HG02973 (cell line): ENCODE data around the gene CASTOR1.

Experiments
- ATAC-seq: cut with Tn5 transposase; IDR thresholded peaks from one replicate; pipeline ENCODE4 v1.9.1; 2021; ENCODE audit warnings: moderate library complexity; ENCODE audit not compliant: unreplicated experiment

CASTOR1 gene

GRCh38 chr22:30286331-30286730, 3.0 kb downstream of the CASTOR1 start:
- no peak for ATAC-seq

DNA sequence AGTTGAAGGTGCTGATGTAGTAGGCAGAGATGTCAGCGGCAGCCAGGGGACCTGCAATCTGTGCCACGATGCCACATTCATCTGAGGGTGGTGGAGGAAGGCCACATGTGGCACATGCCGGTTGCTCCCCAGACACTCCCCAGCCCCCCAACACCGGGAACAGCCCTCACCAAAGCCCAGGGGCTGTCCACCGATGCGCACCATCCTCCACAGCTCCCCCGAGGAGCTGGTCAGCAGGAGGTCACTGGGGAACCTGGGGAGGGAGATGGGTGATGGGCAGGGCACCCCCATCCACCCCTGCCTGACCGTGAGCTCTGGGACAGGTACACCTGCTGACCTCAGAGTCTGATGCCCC, 3.5 kb downstream of the CASTOR1 start:
- ATAC-seq, result no peak

DNA sequence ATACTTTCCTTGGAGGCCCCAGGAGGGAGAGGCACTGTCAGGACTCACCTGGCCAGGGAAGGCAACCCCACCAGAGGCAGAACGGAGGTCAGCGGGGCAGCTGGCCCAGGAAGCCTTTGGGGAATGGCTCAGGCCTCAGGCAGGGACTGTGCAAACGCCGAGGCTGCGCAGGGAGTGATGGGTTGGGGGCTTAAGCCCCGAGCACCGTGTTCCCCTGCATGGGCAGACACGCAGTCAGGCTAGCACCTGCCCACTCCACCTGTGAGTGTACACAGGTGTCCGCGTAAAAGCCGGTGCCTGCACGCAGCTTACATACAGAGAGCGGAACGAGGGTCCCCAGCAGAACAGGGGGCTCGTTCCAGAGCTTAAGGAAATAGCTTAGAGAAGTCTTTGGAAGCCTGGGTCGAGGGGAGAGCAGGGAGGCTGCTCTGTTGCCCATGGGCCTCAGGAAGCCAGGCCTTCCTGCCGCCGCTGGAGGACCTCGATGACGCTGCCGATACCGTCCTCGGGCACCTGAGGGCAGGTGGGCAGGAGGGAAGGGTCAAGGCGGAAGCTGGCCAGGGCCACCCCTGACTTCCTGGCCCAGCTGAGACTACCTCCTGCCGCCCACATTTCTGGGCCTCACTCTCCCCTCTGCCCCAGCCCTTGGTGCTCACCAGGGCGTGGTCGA, 4.0 kb downstream of the CASTOR1 start:
- ATAC-seq, result no peak

- no peak for ATAC-seq
Measured at GRCh38 chr22:30284666-30285065, 4.6 kb downstream of the CASTOR1 start.

GRCh38 chr22:30284172-30284571, 5.1 kb downstream of the CASTOR1 start:
- no peak for ATAC-seq

DNA sequence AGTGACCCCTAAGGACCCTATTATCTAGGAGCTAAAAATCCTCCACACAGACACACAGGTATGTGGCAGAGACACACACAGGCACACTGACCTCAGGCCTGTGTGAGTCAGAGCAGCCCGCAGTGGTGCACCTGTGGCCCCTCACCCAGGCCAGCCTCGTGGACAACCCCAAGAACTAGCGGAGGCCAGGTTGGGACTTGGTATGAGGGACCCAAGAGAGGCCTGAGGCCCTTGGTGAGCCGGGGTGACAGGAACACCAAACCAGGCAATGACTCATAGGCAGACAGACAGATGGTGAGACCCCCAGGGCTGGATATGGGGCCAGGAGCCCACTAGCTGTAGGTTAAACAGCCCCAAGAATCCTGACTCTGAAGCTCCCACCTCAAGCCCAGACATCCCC, 6.0 kb downstream of the CASTOR1 start:
- no peak for ATAC-seq

DNA sequence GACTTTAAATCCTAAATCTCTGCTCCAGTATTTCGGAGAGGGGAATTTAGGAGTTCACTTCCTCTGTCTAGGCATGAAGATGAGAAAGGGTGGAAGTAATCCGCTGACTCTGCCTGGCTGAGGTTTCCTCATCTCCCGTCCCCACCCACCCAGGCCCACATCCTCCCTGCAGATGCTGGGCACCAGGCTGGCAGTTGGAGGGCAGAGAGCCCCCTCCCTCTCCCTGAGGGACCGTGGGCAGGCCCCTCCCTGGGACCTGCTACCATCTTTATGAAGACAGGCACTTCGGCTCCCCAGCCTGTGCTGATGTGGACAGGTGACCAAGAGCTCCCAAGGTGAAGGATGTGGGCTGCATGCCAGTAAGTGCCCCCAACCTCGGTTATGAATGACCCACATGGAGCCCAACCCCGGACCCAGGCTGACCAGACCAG, 6.7 kb downstream of the CASTOR1 start:
- ATAC-seq, result no peak

GRCh38 chr22:30280505-30280904, 8.8 kb downstream of the CASTOR1 start:
- no peak for ATAC-seq

DNA sequence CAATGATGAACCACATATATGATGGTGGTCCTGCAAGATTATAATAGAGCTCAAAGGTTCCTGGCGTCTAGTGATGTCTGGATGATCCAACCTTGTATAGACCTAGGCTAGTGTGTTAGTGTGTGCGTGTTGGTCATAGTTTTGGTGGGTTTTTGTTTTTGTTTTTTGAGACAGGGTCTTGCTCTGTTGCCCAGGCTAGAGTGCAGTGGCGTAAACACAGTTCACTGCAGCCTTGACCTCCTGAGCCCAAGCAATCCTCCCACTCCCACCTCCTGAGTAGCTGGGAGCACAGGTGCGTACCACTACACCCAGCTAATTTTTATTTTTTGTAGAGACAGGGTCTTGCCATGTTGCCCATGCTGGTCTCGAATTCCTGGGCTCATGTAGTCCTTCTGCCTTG, 9.4 kb downstream of the CASTOR1 start:
- no peak for ATAC-seq

GRCh38 chr22:30279046-30279788, 10.1 kb downstream of the CASTOR1 start:
- ATAC-seq, result no peak

DNA sequence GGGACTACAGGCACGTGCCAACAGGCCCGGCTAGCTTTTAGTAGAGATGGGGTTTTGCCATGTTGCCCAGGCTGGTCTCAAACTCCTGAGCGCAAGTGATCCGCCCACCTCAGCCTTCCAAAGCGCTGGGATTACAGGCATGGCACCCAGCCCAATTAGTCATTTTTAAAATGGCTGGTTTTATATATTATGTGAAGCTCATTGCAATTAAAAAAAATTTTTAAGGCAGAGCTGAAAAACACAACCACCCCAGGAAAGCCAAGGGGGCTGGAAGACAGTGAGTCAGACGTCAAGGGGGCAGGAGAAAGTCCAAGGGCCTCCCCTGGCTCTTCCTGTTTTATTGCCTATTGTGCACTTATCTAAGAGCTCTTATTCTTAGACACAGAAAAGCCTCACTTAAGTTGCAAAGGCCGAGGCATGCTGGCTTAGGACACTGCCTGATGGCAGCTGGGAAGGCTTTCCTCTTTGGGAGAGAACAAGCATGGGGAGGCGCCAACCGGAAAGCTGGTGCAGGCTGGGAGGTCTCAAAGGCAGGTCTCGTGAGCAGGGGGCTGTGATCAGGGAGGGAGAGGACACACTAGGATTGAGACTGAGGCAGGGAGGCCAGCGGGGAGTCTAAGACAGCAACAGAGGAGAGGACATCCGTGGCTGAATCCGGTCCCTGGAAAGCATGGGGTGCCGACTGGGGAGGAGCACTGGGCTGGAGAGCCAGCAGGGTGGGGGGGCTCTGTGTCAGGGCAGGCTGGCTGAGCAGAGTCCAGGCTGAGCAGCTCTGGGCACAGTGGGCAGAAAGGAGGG, 11.6 kb downstream of the CASTOR1 start:
- no peak for ATAC-seq

DNA sequence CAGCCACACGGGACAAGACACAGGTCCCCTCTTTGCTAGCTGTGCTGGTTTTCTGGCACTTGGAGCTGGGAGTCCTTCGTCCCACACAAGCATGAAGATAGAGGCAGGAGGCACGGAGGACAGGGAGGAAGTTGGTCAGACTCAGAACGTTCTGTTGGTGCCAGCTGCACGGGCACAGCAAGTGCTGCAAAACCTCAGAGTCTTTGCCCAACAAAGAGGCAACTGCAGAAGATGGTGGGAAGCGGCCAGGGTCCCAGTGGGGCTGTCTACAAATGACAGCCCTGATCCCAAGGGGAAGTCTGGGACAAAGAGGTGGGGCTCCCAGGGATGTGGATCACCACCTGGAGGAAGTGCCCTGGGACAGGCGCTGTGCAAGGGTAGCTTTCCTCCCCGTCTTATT, 13.3 kb downstream of the CASTOR1 start:
- ATAC-seq, result no peak

DNA sequence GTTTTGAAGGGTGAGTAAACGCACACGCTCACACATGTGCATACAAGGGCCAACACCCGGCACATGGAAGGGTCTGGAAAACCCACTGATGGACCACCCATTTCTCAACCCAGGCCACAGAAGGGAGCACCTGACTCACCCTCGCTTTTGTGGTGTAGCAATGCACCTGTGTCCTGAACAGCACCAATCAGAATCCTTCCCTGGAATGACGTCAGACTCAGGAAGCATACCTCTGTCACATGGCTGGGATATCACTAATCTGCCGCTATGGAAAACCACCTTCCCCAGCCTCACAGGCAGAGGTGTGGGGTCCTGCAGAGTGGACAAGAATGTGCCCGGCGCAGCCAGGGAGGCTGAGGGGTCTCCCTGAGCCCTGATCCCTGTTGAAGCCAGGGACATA, 13.7 kb downstream of the CASTOR1 start:
- ATAC-seq, result no peak

DNA sequence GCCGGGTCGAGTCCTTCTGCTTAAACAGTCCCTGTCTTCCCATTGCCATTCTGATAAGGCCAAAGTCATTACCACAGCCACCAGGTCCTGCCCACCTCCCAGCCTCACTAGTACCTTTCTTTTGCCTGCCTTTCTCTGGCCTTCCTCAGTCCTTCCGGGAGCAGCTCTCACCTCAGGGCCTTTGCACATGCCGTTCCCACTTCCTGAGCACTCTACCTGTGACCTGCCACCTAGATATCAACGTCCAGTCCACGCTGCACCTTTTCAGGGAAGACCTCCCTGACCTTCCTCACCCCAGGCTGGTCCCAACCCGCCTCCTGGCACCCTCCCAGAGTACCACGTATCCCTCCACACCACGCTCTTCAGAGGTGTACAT, 14.9 kb downstream of the CASTOR1 start:
- ATAC-seq, result no peak

GRCh38 chr22:30273711-30274436, 15.4 kb downstream of the CASTOR1 start:
- ATAC-seq, result no peak

- no peak for ATAC-seq
Measured at GRCh38 chr22:30272781-30273601, 16.3 kb downstream of the CASTOR1 start.

GRCh38 chr22:30270832-30271231, 18.5 kb downstream of the CASTOR1 start:
- ATAC-seq, result no peak

GRCh38 chr22:30268331-30268730, 21.0 kb downstream of the CASTOR1 start:
- ATAC-seq, result no peak

- no peak for ATAC-seq
Measured at GRCh38 chr22:30267382-30268302, 21.7 kb downstream of the CASTOR1 start.
